ENCODE data around the gene NXF3.
"Not testable (repeated sequence)": the region's sequence is repeated elsewhere in the genome, so short reads cannot be mapped to it uniquely, and the experiment has no call there.

NXF3 gene

GRCh38 chrX:103092942-103093341, at the start of gene NXF3:
NXF3 (minus strand) TSS chrX:103093143; CDS start chrX:103093023, 120 bp downstream.
- H3K27me3 ChIP-seq: peaks cover 0 to 7% (median 0%) of the 10 kb centered on the region in 11 experiments; a peak in 1 of 22 replicates
- no peaks in the 10 kb centered on the region for H4K20me1 ChIP-seq
- peak within 1 kb of the TSS in 4 of 11 experiments; percentile 14 to 50 (median 38); a peak in 5 of 22 replicates for H3K4me2 ChIP-seq
- peak within 1 kb of the TSS in 2 of 11 experiments; percentile 16 to 43; a peak in 1 of 22 replicates for H3K27ac ChIP-seq
- peaks cover 0 to 10% (median 0%) of the 10 kb centered on the region in 10 experiments; a peak in 6 of 20 replicates for H3K4me1 ChIP-seq
- no peak within 1 kb of the TSS for H3K4me3 ChIP-seq
- no peak for TF ChIP-seq Cebpa-rat (IDR thresholded peaks at IDR 0.05)
- H3K9ac ChIP-seq: no peak within 1 kb of the TSS
- peaks cover 0 to 6% (median 0%) of the 10 kb centered on the region in 11 experiments; a peak in 3 of 22 replicates for H3K9me3 ChIP-seq (replicated peaks in 1 of 11)
- no peaks in the 10 kb centered on the region for H3K36me3 ChIP-seq

GRCh38 chrX:103136528-103136927, 43.6 kb upstream of the NXF3 start:
- H3K4me3 ChIP-seq, H3K9ac ChIP-seq, H3K27me3 ChIP-seq: not testable (repeated sequence)

GRCh38 chrX:103124284-103124683, 31.3 kb upstream of the NXF3 start:
- Histone ChIP-seq H3K4me3 (no peak overlapping the region), H3K4me1 (0 out of 20 replicates have a peak, but pooled peaks cover 0 to 8% (median 0%) of the 10 kb centered on the region in 10 experiments), H3K36me3 (no peaks in the 10 kb centered on the region), H3K27me3 (no peaks in the 10 kb centered on the region), H3K9ac (no peak overlapping the region), H4K20me1 (no peaks in the 10 kb centered on the region), H3K27ac (no peak overlapping the region), H3K4me2 (no peak overlapping the region), H3K9me3 (replicated peaks in 1 of 11) (no peaks in the 10 kb centered on the region)
- TF ChIP-seq Cebpa-rat (IDR thresholded peaks at IDR 0.05): no peak

More at GRCh38 chrX:103136528-103136927, 43.6 kb upstream of the NXF3 start:
- not testable (repeated sequence) for H3K27ac ChIP-seq; H3K9me3 ChIP-seq (replicated peaks in 1 of 11); H3K36me3 ChIP-seq; H3K4me2 ChIP-seq; H4K20me1 ChIP-seq; H3K4me1 ChIP-seq

GRCh38 chrX:103120748-103121147, 27.8 kb upstream of the NXF3 start:
- no peak overlapping the region for H3K4me3 ChIP-seq
- H3K9me3 ChIP-seq (replicated peaks in 1 of 11): peaks cover 0 to 2% (median 0%) of the 10 kb centered on the region in 11 experiments; a peak in 2 of 22 replicates
- no peaks in the 10 kb centered on the region for H4K20me1 ChIP-seq
- no peaks in the 10 kb centered on the region for H3K36me3 ChIP-seq
- no peak overlapping the region for H3K9ac ChIP-seq
- TF ChIP-seq Cebpa-rat (IDR thresholded peaks at IDR 0.05): no peak
- no peak overlapping the region for H3K27ac ChIP-seq
- no peaks in the 10 kb centered on the region for H3K27me3 ChIP-seq
- H3K4me1 ChIP-seq: no peaks in the 10 kb centered on the region
- H3K4me2 ChIP-seq: no peak overlapping the region

GRCh38 chrX:103116970-103117369, 24.0 kb upstream of the NXF3 start:
- not testable (repeated sequence) for H3K4me2 ChIP-seq, H3K27ac ChIP-seq, H4K20me1 ChIP-seq, H3K9ac ChIP-seq, H3K4me1 ChIP-seq, H3K4me3 ChIP-seq, H3K27me3 ChIP-seq, H3K36me3 ChIP-seq
- peaks cover 0 to 11% (median 3%) of the 10 kb centered on the region in 11 experiments; a peak in 3 of 22 replicates for H3K9me3 ChIP-seq (replicated peaks in 1 of 11)

GRCh38 chrX:103109497-103109896, 16.6 kb upstream of the NXF3 start:
- H3K4me2 ChIP-seq, H3K36me3 ChIP-seq, H3K27me3 ChIP-seq, H3K4me1 ChIP-seq, H3K27ac ChIP-seq, H3K9ac ChIP-seq, H4K20me1 ChIP-seq, H3K4me3 ChIP-seq: not testable (repeated sequence)
- peaks cover 45 to 69% (median 64%) of the 10 kb centered on the region in 11 experiments for H3K9me3 ChIP-seq (replicated peaks in 1 of 11)

GRCh38 chrX:103107836-103108235, 14.9 kb upstream of the NXF3 start:
- H3K27ac ChIP-seq: no peak overlapping the region
- H3K36me3 ChIP-seq: no peaks in the 10 kb centered on the region
- H3K4me3 ChIP-seq: no peak overlapping the region
- H3K9me3 ChIP-seq (replicated peaks in 1 of 11): peaks cover 45 to 71% (median 65%) of the 10 kb centered on the region in 11 experiments
- TF ChIP-seq Cebpa-rat (IDR thresholded peaks at IDR 0.05): no peak
- no peak overlapping the region for H3K9ac ChIP-seq
- H3K4me1 ChIP-seq: no peaks in the 10 kb centered on the region
- H4K20me1 ChIP-seq: no peaks in the 10 kb centered on the region
- H3K27me3 ChIP-seq: no peaks in the 10 kb centered on the region
- no peak overlapping the region for H3K4me2 ChIP-seq

- peaks cover 45 to 71% (median 65%) of the 10 kb centered on the region in 11 experiments for H3K9me3 ChIP-seq (replicated peaks in 1 of 11)
- H3K4me2 ChIP-seq, H3K4me3 ChIP-seq, H3K36me3 ChIP-seq, H3K9ac ChIP-seq, H4K20me1 ChIP-seq, H3K27me3 ChIP-seq, H3K4me1 ChIP-seq, H3K27ac ChIP-seq: not testable (repeated sequence)
These were observed 14.3 kb upstream of the NXF3 start for GRCh38 chrX:103107227-103107737.

GRCh38 chrX:103104370-103104769, 11.4 kb upstream of the NXF3 start:
- H4K20me1 ChIP-seq, H3K4me1 ChIP-seq, H3K36me3 ChIP-seq, H3K4me2 ChIP-seq, H3K27me3 ChIP-seq, H3K9ac ChIP-seq, H3K27ac ChIP-seq, H3K4me3 ChIP-seq: not testable (repeated sequence)
- H3K9me3 ChIP-seq (replicated peaks in 1 of 11): peaks cover 39 to 52% (median 48%) of the 10 kb centered on the region in 11 experiments

- not testable (repeated sequence) for H3K36me3 ChIP-seq, H3K27ac ChIP-seq, H3K27me3 ChIP-seq, H3K4me3 ChIP-seq, H3K4me1 ChIP-seq, H4K20me1 ChIP-seq, H3K9ac ChIP-seq, H3K4me2 ChIP-seq
- peaks cover 34 to 47% (median 43%) of the 10 kb centered on the region in 11 experiments for H3K9me3 ChIP-seq (replicated peaks in 1 of 11)
These were observed 10.9 kb upstream of the NXF3 start for GRCh38 chrX:103103866-103104265.
